ENCODE results near the gene HERC2. TPM values are rescaled to one million over a fixed set of nuclear protein-coding genes. Genes with fewer than 3 reads are reported as not detected.

Gene HERC2
- polyA plus RNA-seq, 1 of the 3 experiments (the other 2 are of a cell fraction), result 22.3 TPM

Small RNA genes within 50 kb of the gene (small RNA-seq; reads per million reads assigned to genes)
- 0 reads per million in 7 experiments for gene AC091304.5

Other genes starting within 250 kb of the HERC2 start
- gene OCA2, start 222.9 kb downstream of the HERC2 start, polyA plus RNA-seq (2012; rRNA removed), result 0.10 and 0.16 TPM in 2 replicates
- gene GOLGA6L24, start 35.9 kb upstream of the HERC2 start, polyA plus RNA-seq (2012; rRNA removed), result not detected in 2 replicates
- gene GOLGA8F, start 56.5 kb upstream of the HERC2 start, polyA plus RNA-seq (2012; rRNA removed), result not detected in 2 replicates
- gene GOLGA8G, start 210.8 kb upstream of the HERC2 start, polyA plus RNA-seq (2012; rRNA removed), result not detected in 2 replicates
- not detected in 2 replicates for gene GOLGA6L25, start 231.4 kb upstream of the HERC2 start, polyA plus RNA-seq (2012; rRNA removed)

Data from SK-N-SH (cell line).